GM18517 (cell line): Measurements from ENCODE around the gene RAP1GAP2.

ENCODE experiments used
- ATAC-seq: cut with Tn5 transposase; IDR thresholded peaks from one replicate; pipeline ENCODE4 v1.9.1; 2021; ENCODE audit warnings: mild to moderate bottlenecking, moderate library complexity; ENCODE audit not compliant: unreplicated experiment

The RAP1GAP2 gene

DNA sequence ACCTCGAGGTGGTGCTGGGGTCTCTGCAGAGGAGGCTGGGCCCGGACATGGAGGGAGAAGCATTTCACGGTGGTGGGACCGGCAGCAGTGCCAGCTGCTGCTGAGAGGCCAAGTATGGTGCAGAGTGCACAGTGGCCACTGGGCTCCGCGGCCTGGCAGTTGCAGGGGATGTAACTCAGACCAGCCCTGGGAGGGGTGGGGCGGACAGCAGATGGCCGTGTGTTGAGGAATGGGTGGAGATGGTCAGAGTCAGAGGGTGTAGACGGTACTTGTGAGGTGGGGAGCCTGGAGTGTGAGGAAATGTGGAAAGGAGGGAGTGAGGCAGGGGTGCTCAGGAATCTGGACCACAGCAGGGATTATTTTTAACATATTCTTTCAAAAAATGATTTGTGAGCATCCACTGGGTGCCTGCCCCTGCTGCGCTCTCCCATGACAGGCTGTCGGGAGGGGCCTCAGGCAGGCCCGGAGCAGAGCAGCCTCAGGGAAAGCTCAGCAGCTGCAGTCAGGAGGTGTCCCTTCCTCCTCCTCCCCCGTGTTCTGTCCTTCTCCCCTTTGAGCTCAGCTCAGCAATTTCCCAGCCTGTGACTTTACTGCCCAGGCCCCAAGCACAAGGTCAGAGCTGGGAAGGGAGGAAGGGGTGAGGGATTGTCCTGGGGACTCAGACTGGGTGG lies 113.1 kb downstream of the RAP1GAP2 start:
- no peak for ATAC-seq

GRCh38 chr17:2909846-2910234 lies 113.6 kb downstream of the RAP1GAP2 start:
- ATAC-seq: no peak

- ATAC-seq: no peak
Observed at GRCh38 chr17:2911035-2911754, 115.0 kb downstream of the RAP1GAP2 start.

DNA sequence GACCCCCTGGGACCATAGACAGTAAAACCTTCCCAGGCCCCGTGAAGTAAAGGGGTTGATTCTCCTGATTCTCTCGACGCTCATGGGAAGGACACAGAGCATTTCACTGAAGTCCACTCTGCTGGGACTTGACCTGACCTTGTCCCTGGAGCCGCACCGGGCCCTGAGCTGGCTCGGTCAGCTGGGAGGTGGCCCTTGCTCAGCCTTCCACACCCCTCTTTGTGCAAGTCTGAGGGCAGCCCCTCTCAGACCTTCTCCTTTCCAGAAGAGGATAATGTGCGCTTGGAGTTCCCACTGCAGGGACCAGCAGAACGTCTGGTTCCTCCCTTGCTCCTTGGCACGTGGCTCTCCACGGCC lies 115.5 kb downstream of the RAP1GAP2 start:
- ATAC-seq: no peak

DNA sequence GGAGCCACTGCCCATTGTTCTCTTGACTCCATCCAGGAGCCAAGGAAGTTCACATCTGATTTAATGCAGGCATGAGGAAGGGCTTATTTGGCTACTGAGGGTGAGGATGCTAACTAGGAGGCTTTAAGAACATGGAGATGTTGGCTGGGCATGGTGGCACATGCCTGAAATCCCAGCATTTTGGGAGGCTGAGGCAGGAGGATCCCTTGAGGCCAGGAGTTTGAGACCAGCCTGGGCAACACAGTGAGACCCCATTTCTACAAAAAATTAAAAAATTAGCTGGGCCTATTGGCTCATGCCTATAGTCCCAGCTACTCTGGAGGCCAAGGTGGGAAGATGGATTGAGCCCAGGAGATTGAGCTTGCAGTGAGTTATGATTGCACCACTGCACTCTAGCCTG lies 116.5 kb downstream of the RAP1GAP2 start:
- ATAC-seq: no peak

DNA sequence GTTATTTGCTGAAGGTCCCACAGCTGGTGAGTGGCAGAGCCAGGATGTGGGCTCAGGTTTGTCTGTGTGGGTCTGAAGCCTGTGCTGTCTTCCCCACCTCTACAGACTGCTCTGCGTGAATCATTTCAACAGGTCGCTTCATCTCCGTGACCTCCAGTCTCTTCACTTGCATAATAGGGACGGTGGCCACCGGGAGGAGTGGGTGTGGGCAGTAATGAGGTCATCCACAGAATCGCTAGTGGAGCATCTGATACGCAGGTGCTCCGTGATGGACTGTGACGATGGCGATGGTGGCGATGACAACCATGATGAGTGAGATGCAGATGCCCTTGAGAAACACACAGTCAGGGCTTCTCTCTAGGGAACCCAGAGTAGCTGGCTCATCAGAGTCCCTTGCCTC lies 120.2 kb downstream of the RAP1GAP2 start:
- no peak for ATAC-seq

DNA sequence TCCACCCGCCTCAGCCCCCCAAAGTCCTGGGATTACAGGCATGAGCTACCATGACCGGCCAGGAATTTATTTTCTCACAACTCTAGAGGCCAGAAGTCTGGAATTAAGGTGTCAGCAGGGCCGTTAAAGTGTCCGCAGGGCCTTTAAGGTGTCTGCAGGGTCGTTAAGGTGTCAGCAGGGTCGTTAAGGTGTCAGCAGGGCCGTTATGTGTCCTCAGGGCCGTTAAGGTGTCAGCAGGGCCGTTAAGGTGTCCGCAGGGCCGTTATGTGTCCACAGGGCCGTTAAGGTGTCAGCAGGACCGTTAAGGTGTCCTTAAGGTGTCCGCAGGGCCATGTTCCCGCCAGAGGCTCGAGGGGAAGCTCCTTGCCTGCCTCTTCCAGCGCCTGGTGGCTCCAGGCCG lies 125.2 kb downstream of the RAP1GAP2 start:
- no peak for ATAC-seq

DNA sequence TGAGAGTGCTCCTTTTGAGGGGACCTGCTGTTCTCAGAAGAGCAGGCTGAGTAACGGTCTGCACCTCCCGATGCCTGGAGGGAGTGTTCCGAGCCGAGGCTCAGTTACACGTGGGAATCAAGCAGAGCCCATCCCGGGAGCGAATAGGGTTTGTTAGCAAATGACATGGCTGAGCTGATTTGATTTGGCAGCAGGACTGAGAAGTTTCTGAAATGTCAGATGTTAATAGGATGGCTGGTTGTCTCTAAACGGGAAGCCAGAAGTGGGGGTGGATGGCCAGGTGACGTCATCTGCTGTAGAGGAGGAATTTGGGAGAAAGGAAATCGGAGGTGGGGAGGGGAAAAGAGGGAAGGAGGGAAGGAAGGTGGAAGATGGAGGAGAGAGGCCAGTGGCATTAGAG lies 128.0 kb downstream of the RAP1GAP2 start:
- ATAC-seq: no peak

GRCh38 chr17:2925011-2925410 lies 128.8 kb downstream of the RAP1GAP2 start:
- no peak for ATAC-seq

- ATAC-seq: no peak
Observed at GRCh38 chr17:2926019-2926650, 129.9 kb downstream of the RAP1GAP2 start.

DNA sequence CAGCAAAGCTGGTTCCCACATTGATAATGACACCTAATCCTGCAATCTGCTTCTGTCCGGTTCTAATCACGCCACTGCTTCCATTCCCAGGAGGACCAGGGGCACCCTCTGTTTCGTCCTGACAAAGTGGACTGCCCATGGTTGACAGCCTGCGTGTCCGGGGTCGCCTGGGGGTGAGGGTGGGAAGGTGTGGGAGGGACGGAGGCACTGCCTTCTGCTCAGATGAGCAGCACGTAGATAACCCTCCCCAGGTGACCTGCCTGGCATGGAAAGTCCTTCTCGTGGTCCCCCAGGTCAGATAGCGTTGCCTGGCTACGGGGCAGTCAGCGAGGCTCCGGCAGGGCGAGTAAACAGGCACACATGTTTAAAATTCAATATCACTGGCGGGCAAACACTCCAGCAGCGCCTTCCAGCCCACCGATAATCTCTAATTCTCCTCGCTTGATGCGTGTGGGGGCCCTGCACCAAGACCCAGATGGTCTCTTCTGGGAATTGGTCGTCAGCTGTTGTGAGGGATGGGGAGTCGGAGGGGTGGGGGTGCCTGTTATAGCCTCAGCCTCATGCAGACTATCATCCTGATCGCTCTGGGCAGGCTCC lies 132.2 kb downstream of the RAP1GAP2 start:
- ATAC-seq: no peak

GRCh38 chr17:2929881-2930533 lies 133.8 kb downstream of the RAP1GAP2 start:
- ATAC-seq: no peak

GRCh38 chr17:2931876-2932275 lies 135.6 kb downstream of the RAP1GAP2 start:
- no peak for ATAC-seq

DNA sequence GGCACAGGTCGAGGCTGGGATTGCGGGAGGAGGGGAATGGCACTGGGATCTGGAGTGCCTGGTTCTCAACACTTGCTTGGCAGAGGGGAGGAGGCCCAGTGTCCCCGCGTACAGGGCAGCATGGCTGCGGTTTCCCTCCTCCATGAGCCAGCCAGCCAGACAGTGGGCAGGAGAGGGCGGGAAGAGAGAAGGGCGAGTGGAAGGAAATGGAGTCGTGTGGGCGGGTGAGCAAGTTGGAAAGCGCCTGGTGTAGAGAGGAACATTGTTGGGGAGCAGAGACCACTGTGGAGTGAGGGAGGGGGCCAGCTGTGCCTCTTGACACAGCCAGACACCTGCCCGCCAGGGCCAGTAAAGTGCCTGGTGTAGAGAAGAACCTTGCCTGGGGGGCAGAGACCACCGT lies 136.7 kb downstream of the RAP1GAP2 start:
- ATAC-seq: no peak

DNA sequence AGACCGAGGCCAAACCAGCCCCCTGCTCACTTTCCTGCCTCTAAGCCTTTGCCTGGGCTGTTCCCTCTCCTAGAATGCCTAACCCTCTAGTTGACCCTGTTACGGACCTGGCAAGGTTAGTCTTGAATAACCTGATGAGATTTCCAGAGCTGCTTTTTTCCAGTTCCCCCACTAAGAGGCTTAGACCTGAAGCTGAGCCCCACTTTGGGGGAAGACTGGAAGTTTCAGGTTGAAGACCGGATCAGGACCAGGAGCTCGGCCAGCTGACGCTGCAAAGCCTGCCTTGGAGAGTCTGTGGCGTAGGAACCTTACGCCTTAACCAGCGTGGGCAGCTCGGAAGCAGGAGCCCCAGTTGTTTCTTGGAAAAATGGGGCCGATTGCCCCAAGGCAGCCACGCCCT lies 137.4 kb downstream of the RAP1GAP2 start:
- no peak for ATAC-seq

DNA sequence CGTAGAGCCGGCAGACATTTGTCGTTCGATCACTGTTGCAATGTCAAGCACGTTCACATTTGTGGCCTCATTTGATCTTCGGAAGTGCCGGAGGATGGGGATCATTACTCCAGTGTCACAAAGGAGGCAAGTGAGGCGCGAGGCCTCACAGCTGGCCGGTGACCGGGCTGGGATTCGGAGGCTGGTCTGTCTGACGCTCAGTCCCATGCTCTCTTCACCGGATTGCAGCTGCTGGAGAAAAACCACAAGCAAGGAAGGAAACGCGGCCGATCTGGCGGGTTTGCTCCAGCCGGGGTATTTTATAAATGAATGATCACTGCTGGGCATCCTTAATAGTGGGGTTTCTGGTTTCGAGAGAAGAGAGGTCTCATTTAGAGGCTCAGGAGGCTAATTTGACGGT lies 139.4 kb downstream of the RAP1GAP2 start:
- no peak for ATAC-seq

DNA sequence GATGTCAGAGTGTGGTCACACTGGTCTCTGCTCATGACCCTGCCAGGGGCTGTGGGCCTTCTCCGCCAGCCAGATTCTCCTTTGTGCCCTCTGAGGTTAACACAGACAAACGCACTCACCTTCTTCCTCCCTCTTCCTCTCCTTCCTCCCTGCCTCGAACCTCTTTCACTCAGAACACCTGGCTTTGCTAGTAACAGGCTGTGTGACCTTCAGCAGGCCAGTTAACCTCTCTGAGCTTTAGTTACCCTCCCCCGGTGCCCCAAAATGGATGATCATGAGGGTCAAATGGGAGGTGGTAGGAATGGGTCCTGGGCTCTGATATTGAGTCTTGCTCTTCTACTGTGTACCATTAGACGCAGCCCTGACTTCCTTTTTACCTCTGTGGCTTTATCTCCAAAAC lies 140.1 kb downstream of the RAP1GAP2 start:
- ATAC-seq: no peak

GRCh38 chr17:2936771-2937321 lies 140.6 kb downstream of the RAP1GAP2 start:
- ATAC-seq: no peak

DNA sequence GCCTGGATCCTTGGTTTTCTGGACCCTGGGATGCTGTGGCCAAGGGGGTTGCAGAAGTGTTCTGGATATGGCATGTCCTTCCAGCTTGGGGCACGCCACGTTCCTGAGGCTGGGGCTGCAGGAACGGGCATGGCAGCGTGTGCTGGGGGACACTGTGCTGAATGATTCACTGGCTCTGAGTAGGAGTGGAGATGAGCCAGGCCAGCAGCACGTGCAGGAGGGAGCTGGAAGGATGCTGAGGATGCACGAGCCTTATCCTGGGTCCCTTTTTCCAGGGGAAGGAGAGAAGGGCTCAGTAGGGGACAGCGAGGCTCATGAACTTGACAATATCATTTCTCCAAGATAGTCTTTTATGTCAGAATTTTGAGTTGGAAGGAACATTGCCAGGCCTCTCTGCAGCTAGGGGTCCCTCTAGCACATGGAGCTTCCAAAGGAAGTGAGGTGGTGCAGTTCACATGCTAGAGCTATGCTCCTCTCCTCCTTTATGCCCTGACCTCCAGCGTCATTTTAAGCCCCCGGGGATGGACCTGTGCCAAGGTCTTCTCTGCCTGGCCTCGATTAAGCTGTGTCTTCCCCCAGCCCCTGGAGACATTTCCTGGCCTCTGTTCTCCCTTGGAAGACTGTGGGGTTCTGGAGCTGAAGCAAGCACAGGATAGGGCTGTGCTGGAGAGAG lies 141.2 kb downstream of the RAP1GAP2 start:
- no peak for ATAC-seq

- ATAC-seq: no peak
Observed at GRCh38 chr17:2939714-2940351, 143.6 kb downstream of the RAP1GAP2 start.
